ENCODE measurements around the gene METRN. TPM values are rescaled to one million over a fixed set of nuclear protein-coding genes. Genes with fewer than 3 reads are reported as not detected.

The METRN gene
- total RNA-seq, 4 donors from 2014 or later: 4.9 to 47.2 (median 35.2) TPM

GRCh38 chr16:714079-714478 is 839 bp upstream of the METRN start:
- intact Hi-C loops (cut with DNase I; ENCODE audit: low total_unique reads): loop anchor here (5.0 kb wide), 1 partner anchor 73 kb away; the partner anchor contains the start of genes CHTF18 and RPUSD1
- Histone ChIP-seq H3K9me3 (no peaks in the 10 kb centered on the region), H3K36me3 (no peaks in the 10 kb centered on the region), H3K27me3 (peaks cover 62% of the 10 kb centered on the region), H3K4me1 (peaks cover 13 to 40% (median 30%) of the 10 kb centered on the region in 4 donors), H3K4me3 (no peak overlapping the region), H3K27ac (no peak overlapping the region)
- no peak for TF ChIP-seq CTCF (IDR thresholded peaks at IDR 0.05)
- no peak for DNase-seq
- in situ Hi-C loops (cut with MboI; ENCODE audit: low pct_ligation_motif_present in 1 of 4, low pct_unique_long_range_greater_than_20kb in 1 of 4, low sequenced_read_pairs in 3 of 4): loop anchor here in 2 of 4 donors (5.0 to 10.0 kb wide), 2 partner anchors 71 to 73 kb away; partner anchors contain the start of genes CHTF18 (in 2 of the 2) and RPUSD1 (in 2 of the 2)
- 83% methylated on average over 10 of the region's 11 CpGs; no CpG with 5 or more reads in 1 of the 2 donors for WGBS, 2 donors (ENCODE audit: low coverage in 1 of 2)

GRCh38 chr16:715477-716199 is 720 bp downstream of the METRN start:
- no peak for DNase-seq
- Histone ChIP-seq H3K4me3 (peak overlapping the region; percentile 55 to 83 (median 68)), H3K27me3 (peaks cover 46% of the 10 kb centered on the region), H3K27ac (peak overlapping the region in 3 of 4 donors; percentile 54 to 66 (median 58)), H3K9me3 (no peaks in the 10 kb centered on the region), H3K36me3 (no peaks in the 10 kb centered on the region), H3K4me1 (peaks cover 23 to 55% (median 44%) of the 10 kb centered on the region in 4 donors)
- intact Hi-C loops (cut with DNase I; ENCODE audit: low total_unique reads) (no loop called here), in situ Hi-C loops (cut with MboI; ENCODE audit: low pct_ligation_motif_present in 1 of 4, low pct_unique_long_range_greater_than_20kb in 1 of 4, low sequenced_read_pairs in 3 of 4) (loop anchor here in 1 of 4 donors (10.0 kb wide), 1 partner anchor 69 kb away; the partner anchor contains the start of genes CHTF18 and RPUSD1)
- TF ChIP-seq POLR2AphosphoS5 (IDR thresholded peaks at IDR 0.05): no peak
- TF ChIP-seq CTCF (IDR thresholded peaks at IDR 0.05): no peak
- TF ChIP-seq EP300 (IDR thresholded peaks at IDR 0.05; ENCODE audit: low read depth): no peak
- TF ChIP-seq POLR2A (IDR thresholded peaks at IDR 0.05): no peak
- 5% methylated on average over 14 of the region's 74 CpGs; no CpG with 5 or more reads in 1 of the 2 donors for WGBS, 2 donors (ENCODE audit: low coverage in 1 of 2)

- peaks cover 41% of the 10 kb centered on the region for H3K27me3 ChIP-seq
- intact Hi-C loops (cut with DNase I; ENCODE audit: low total_unique reads): no loop called here
Measured at GRCh38 chr16:716200-716568, 1.3 kb downstream of the METRN start.

More at GRCh38 chr16:716200-716568, 1.3 kb downstream of the METRN start:
- peak overlapping the region in 1 of 4 donors; percentile 20 for H3K27ac ChIP-seq
- no peaks in the 10 kb centered on the region for H3K9me3 ChIP-seq
- peak overlapping the region in 3 of 4 donors; percentile 55 to 74 (median 61) for H3K4me3 ChIP-seq
- WGBS, 2 donors (ENCODE audit: low coverage in 1 of 2): 43% methylated on average over 12 of the region's 12 CpGs; no CpG with 5 or more reads in 1 of the 2 donors
- no peaks in the 10 kb centered on the region for H3K36me3 ChIP-seq
- in situ Hi-C loops (cut with MboI; ENCODE audit: low pct_ligation_motif_present in 1 of 4, low pct_unique_long_range_greater_than_20kb in 1 of 4, low sequenced_read_pairs in 3 of 4): loop anchor here in 1 of 4 donors (10.0 kb wide), 1 partner anchor 69 kb away; the partner anchor contains the start of genes CHTF18 and RPUSD1
- no peak for DNase-seq
- TF ChIP-seq CTCF (IDR thresholded peaks at IDR 0.05) (no peak), EP300 (IDR thresholded peaks at IDR 0.05; ENCODE audit: low read depth) (no peak), POLR2AphosphoS5 (IDR thresholded peaks at IDR 0.05) (no peak), POLR2A (IDR thresholded peaks at IDR 0.05) (no peak)
- H3K4me1 ChIP-seq: peaks cover 23 to 57% (median 45%) of the 10 kb centered on the region in 4 donors

Data from transverse colon (tissue), 4 donors.